AG04449 (cell line): ENCODE measurements around the gene GON7.

Source experiments
- CTCF ChIA-PET: fragments of 350-600 bp; formaldehyde crosslinking; extraction: SDS; loops from one replicate; lab custom pipeline; 2021; ENCODE audit warnings: antibody characterized with exemption; lab: Yijun Ruan, JAX
- POLR2A ChIA-PET: fragments of 400-600, 350-600 bp; formaldehyde crosslinking; extraction: SDS; loops from one replicate; lab custom pipeline; 2020; ENCODE audit warnings: antibody characterized with exemption, inconsistent platforms; lab: Yijun Ruan, JAX
- DNase-seq: peaks from one replicate; pipeline ENCODE4 v3.0.0-alpha.2; 2010; ENCODE audit warnings: low read depth, low spot score
- H3K4me3 ChIP-seq: 2 replicates; pipeline ENCODE4 v1.5.1; 2011; ENCODE audit warnings: low read depth, mild to moderate bottlenecking, control low read depth, low read length
- TF ChIP-seq, protein P1 (sequence below): IDR thresholded peaks from one replicate; pipeline ENCODE4 v1.5.1; 2011; ENCODE audit warnings: mild to moderate bottlenecking, moderate library complexity, low read length, control low read depth, inconsistent platforms; ENCODE audit not compliant: insufficient read depth; ENCODE audit errors: missing control alignments

The GON7 gene

DNA sequence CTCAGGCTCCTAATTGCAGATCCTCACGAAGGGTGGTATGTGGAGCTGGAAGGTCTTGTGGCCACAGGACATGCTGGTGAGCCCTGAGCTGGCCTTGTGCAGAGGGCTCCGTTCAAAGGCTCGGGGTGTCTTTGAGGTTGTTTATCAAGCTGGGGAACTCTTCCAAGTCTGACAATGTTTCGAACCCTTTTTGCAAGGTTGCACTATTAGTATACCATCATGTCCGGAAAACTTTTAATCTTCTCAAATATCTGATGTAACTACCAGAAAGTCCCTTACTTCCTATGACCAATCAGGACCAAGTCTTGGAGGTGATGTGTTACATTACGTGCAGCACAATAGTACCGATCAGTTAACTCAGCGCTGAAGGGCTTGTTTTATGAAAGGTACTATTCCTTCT lies 21.7 kb upstream of the GON7 start:
- ChIA-PET CTCF (no interaction called here), POLR2A (no interaction called here)
- TF ChIP-seq, protein P1, sequence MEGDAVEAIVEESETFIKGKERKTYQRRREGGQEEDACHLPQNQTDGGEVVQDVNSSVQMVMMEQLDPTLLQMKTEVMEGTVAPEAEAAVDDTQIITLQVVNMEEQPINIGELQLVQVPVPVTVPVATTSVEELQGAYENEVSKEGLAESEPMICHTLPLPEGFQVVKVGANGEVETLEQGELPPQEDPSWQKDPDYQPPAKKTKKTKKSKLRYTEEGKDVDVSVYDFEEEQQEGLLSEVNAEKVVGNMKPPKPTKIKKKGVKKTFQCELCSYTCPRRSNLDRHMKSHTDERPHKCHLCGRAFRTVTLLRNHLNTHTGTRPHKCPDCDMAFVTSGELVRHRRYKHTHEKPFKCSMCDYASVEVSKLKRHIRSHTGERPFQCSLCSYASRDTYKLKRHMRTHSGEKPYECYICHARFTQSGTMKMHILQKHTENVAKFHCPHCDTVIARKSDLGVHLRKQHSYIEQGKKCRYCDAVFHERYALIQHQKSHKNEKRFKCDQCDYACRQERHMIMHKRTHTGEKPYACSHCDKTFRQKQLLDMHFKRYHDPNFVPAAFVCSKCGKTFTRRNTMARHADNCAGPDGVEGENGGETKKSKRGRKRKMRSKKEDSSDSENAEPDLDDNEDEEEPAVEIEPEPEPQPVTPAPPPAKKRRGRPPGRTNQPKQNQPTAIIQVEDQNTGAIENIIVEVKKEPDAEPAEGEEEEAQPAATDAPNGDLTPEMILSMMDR, result no peak
- no peak overlapping the region for H3K4me3 ChIP-seq
- DNase-seq, result no peak

DNA sequence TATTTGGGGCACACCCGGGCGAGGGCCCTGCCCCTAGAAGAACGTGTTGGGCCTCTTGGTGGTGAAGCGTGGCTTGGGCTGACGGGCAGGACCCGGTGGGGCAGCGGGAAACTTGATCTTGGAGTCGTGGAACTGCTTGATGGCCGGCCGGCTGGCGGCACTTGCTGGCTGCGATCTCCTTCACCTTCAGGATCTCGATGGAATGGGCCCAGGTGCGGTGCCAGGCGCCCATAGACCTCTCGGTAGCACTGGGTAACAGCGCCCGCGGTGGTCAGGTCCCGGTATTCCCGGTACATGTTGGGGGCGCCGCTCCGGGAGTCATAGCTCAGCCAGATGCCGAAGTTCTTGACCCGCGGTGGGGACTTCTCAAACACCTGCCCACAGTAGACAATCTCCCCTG lies 16.7 kb upstream of the GON7 start:
- H3K4me3 ChIP-seq, result no peak overlapping the region
- POLR2A ChIA-PET, result no interaction called here
- TF ChIP-seq, protein P1, result no peak
- CTCF ChIA-PET, result interaction anchor here (1.8 kb wide), 1 partner anchor 9 kb away, joined by 4 read pairs; no protein-coding TSS in a partner anchor
- no peak for DNase-seq

DNA sequence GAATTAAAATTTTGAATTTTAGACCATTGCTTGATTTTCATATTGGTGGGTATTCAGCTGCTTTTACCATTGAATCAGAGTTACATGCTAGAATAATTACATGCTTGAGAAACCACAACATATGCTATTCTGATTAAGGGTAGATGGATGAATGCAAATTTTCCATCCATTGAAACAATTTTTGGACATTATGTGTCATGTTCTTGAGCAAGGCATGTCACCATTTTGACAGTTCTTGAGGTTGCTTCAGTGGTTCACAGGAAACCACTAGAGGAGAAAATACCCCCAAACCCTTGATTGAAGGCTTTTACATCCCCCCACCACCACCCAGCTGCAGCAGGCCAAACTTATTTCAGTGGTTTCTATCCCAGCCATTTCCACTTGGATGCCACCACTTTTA lies 13.6 kb upstream of the GON7 start:
- CTCF ChIA-PET, result interaction anchor here (1.0 kb wide), 1 partner anchor 107 kb away, joined by 3 read pairs; no protein-coding TSS in a partner anchor
- no peak for DNase-seq
- H3K4me3 ChIP-seq, result no peak overlapping the region
- TF ChIP-seq, protein P1, result no peak
- POLR2A ChIA-PET, result no interaction called here

DNA sequence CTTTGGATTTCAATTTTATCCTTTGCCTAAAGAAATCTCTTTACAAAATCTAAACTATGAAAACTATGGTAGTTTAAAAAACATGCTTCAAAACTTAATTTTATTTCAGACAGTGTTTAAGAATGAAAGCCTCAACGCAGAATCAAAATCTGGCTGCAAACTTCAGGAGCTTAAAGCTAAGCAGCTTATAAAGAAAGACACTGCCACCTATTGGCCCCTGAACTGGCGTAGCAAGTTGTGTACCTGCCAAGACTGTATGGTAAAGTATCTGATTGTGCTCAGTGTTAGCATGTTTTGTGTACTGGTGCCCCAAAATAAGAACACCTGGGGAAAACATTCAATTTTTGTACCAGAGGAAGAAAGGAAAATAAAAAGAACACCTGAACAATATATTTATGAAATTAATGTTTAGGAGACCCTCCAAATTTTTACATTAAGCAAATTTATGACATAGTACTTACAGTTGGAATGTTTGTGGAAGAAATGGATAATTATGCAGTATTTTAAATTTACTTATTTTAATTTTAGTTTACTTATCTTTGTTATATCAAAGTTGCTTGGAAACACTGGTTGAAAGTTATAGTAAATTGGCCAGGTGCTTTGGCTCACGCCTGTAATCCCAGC lies 12.3 kb upstream of the GON7 start:
- no peak overlapping the region for H3K4me3 ChIP-seq
- TF ChIP-seq, protein P1, result peak; percentile 59
- ChIA-PET POLR2A (interaction anchor here (0.7 kb wide), 1 partner anchor 8 kb away, joined by 6 read pairs; no protein-coding TSS in a partner anchor), CTCF (interaction anchor here (1.0 to 2.8 kb wide), 9 partner anchors 10 to 325 kb away, joined by 3 to 13 read pairs (median 5); partner anchors contain the start of genes GON7, LYSET, MOAP1 and UBR7)
- DNase-seq, result no peak

DNA sequence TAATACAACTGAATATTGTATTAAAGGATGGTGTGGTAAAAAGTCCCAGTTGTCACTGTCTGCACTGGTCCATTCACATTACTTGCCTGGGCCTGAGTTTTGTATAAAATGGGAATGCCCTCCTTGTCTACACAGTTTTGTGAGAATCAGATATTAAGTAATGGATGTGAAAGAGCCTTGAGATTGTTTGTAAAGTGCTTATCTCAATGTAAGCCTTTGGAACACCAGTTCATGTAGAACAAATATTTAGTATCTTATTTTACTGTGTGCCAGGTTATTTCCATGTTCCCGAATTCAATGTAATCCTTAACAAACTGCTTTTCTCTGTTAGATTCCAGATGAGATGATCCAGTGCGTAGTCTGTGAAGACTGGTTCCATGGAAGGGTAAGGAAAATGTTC lies 7.7 kb upstream of the GON7 start:
- CTCF ChIA-PET, result no interaction called here
- TF ChIP-seq, protein P1, result no peak
- DNase-seq, result no peak
- no peak overlapping the region for H3K4me3 ChIP-seq
- POLR2A ChIA-PET, result no interaction called here

DNA sequence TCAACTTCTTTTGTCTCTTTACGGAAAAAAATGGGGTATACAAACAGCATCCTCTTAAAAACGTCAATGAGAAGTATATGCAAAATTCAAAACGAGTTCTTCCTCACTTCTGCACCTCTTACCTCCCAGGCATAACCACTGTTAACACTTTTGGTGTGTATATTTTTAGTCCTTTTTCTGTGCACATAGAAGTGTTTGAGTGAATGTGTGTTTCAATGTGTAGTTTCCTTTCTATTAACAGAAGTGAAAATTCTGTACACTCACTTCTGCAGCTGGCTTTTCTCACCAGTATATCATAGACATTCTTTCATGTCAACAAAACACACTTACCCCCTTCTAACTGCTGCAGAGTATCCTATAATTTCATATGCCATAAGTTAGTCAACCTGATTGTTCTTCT lies 5.6 kb upstream of the GON7 start:
- CTCF ChIA-PET, result no interaction called here
- DNase-seq, result no peak
- H3K4me3 ChIP-seq, result no peak overlapping the region
- TF ChIP-seq, protein P1, result no peak
- POLR2A ChIA-PET, result no interaction called here
